ENCODE measurements around the gene PAX2. TPM values are rescaled to one million over a fixed set of nuclear protein-coding genes. Genes with fewer than 3 reads are reported as not detected.

PAX2 gene
- polyA plus RNA-seq, 3 donors, result not detected

GRCh38 chr10:100802607-100803006 is 57.2 kb downstream of the PAX2 start:
- H3K27me3 ChIP-seq (ENCODE audit: control insufficient read depth in 2 of 2, insufficient read depth in 2 of 2, low read length in 2 of 2), result peaks cover 0 to 37% of the 10 kb centered on the region in 2 donors
- H3K9me3 ChIP-seq (replicated peaks in 1 of 2; ENCODE audit: control insufficient read depth in 1 of 2, insufficient read depth in 1 of 2, low read length in 2 of 2), result no peaks in the 10 kb centered on the region
- H3K4me1 ChIP-seq (ENCODE audit: control insufficient read depth in 1 of 2, insufficient read depth in 2 of 2, low read length in 2 of 2), result no peaks in the 10 kb centered on the region
- intact Hi-C loops (cut with micrococcal nuclease), result no loop called here
- H2AFZ ChIP-seq (ENCODE audit: insufficient read depth, low read depth, low read length, poor library complexity, severe bottlenecking), result no peak overlapping the region
- no peaks in the 10 kb centered on the region for H3K79me2 ChIP-seq (ENCODE audit: insufficient read depth, low read length)
- H3K9ac ChIP-seq (ENCODE audit: insufficient read depth, low read length, poor library complexity, severe bottlenecking), result no peak overlapping the region
- H4K20me1 ChIP-seq (ENCODE audit: insufficient read depth, low read length), result no peaks in the 10 kb centered on the region
- H3K4me2 ChIP-seq (replicated peaks; ENCODE audit: extremely low read depth, low read length, poor library complexity, severe bottlenecking), result no peak overlapping the region
- no peaks in the 10 kb centered on the region for H3K4me1 Mint-ChIP-seq
- peaks cover 46 to 65% (median 48%) of the 10 kb centered on the region in 3 donors for H3K27me3 Mint-ChIP-seq (ENCODE audit: low read depth in 3 of 3)
- 38% methylated on average over 8 of the region's 10 CpGs for WGBS (ENCODE audit: insufficient coverage)
- DNase-seq, result no peak
- no peaks in the 10 kb centered on the region for H3K36me3 ChIP-seq (replicated peaks in 1 of 2; ENCODE audit: control insufficient read depth in 1 of 2, insufficient read depth in 2 of 2, low read length in 2 of 2)
- no peak overlapping the region for H3K4me3 ChIP-seq (replicated peaks in 1 of 3; ENCODE audit: low read depth in 2 of 3, low read length in 3 of 3)
- H3K9me3 Mint-ChIP-seq, result peaks cover 0 to 2% (median 0%) of the 10 kb centered on the region in 7 donors
- TF ChIP-seq CTCF (IDR thresholded peaks at IDR 0.05), result no peak
- no peaks in the 10 kb centered on the region for H3K36me3 Mint-ChIP-seq
- H3K27ac Mint-ChIP-seq, result peak overlapping the region in 1 of 7 donors; percentile 43
- H3K4me3 Mint-ChIP-seq, result no peak overlapping the region
- no peak overlapping the region for H3K27ac ChIP-seq (ENCODE audit: low read depth in 1 of 2, low read length in 2 of 2)

- intact Hi-C loops (cut with micrococcal nuclease), result no loop called here
- no peak for DNase-seq
- Mint-ChIP-seq H3K27me3 (ENCODE audit: low read depth in 3 of 3) (peaks cover 49 to 61% (median 50%) of the 10 kb centered on the region in 3 donors), H3K36me3 (no peaks in the 10 kb centered on the region), H3K9me3 (peaks cover 0 to 2% (median 0%) of the 10 kb centered on the region in 7 donors), H3K4me1 (no peaks in the 10 kb centered on the region), H3K27ac (no peak overlapping the region), H3K4me3 (peak overlapping the region in 1 of 2 donors; percentile 53)
- no peak for TF ChIP-seq CTCF (IDR thresholded peaks at IDR 0.05)
- no peak overlapping the region for H2AFZ ChIP-seq (ENCODE audit: insufficient read depth, low read depth, low read length, poor library complexity, severe bottlenecking)
- H4K20me1 ChIP-seq (ENCODE audit: insufficient read depth, low read length), result no peaks in the 10 kb centered on the region
- no peaks in the 10 kb centered on the region for H3K9me3 ChIP-seq (replicated peaks in 1 of 2; ENCODE audit: control insufficient read depth in 1 of 2, insufficient read depth in 1 of 2, low read length in 2 of 2)
- H3K27me3 ChIP-seq (ENCODE audit: control insufficient read depth in 2 of 2, insufficient read depth in 2 of 2, low read length in 2 of 2), result peaks cover 0 to 37% of the 10 kb centered on the region in 2 donors
- no peak overlapping the region for H3K9ac ChIP-seq (ENCODE audit: insufficient read depth, low read length, poor library complexity, severe bottlenecking)
- H3K27ac ChIP-seq (ENCODE audit: low read depth in 1 of 2, low read length in 2 of 2), result no peak overlapping the region
- no peaks in the 10 kb centered on the region for H3K4me1 ChIP-seq (ENCODE audit: control insufficient read depth in 1 of 2, insufficient read depth in 2 of 2, low read length in 2 of 2)
- no peaks in the 10 kb centered on the region for H3K36me3 ChIP-seq (replicated peaks in 1 of 2; ENCODE audit: control insufficient read depth in 1 of 2, insufficient read depth in 2 of 2, low read length in 2 of 2)
- H3K79me2 ChIP-seq (ENCODE audit: insufficient read depth, low read length), result no peaks in the 10 kb centered on the region
- no CpG with 5 or more reads among the region's 6 CpGs for WGBS (ENCODE audit: insufficient coverage)
- H3K4me3 ChIP-seq (replicated peaks in 1 of 3; ENCODE audit: low read depth in 2 of 3, low read length in 3 of 3), result no peak overlapping the region
- H3K4me2 ChIP-seq (replicated peaks; ENCODE audit: extremely low read depth, low read length, poor library complexity, severe bottlenecking), result no peak overlapping the region
Measured at GRCh38 chr10:100803492-100803891, 58.1 kb downstream of the PAX2 start.

Measured in CD14-positive monocyte (primary cell).